ENCODE data around the gene ADAMTSL3. TPM values are rescaled to one million over a fixed set of nuclear protein-coding genes. Genes with fewer than 3 reads are reported as not detected.

Gene ADAMTSL3
- total and polyA plus RNA-seq, 2 of the 4 experiments (the other 2 are of a cell fraction) = under 0.01 to 0.02 TPM

DNA sequence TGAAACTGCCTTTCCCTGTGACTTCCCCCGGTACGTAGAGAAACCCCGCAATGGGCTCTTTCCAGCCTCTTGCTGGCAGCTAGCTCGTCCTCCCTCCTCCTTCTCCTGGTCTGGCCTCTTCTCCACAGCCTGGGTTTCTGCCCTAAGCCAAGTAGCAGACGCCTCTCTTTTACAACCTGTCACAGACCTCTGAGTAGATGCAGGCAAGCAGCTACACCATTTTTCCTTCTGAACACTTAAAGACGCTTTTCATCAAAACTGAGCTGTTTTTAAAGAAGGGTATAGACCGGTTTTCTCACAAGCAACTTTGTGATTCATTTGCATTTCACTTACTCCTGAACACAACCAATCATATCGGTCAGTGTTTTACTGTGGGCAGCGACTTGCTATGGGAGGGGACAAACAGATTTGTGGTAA lies 32.0 kb downstream of the ADAMTSL3 start:
- 55% methylated on average over 4 of the region's 9 CpGs; no CpG with 5 or more reads in 1 of the 2 experiments for WGBS, 2 experiments (ENCODE audit: extremely low coverage in 2 of 2, insufficient read length in 1 of 2)
- Histone ChIP-seq H3K4me2 (ENCODE audit: low read depth, low read length) (no peak overlapping the region), H2AFZ (replicated peaks; ENCODE audit: low read length, poor library complexity) (no peak overlapping the region), H4K91ac (ENCODE audit: insufficient read depth, low read depth, low read length) (no peak overlapping the region), H3K14ac (replicated peaks; ENCODE audit: low read depth, low read length) (no peak overlapping the region), H2BK15ac (ENCODE audit: low read depth, low read length) (no peak overlapping the region), H3K18ac (ENCODE audit: low read depth, low read length) (no peak overlapping the region), H2BK20ac (ENCODE audit: low read depth, low read length) (no peak overlapping the region), H3K27me3 (ENCODE audit: control insufficient read depth, insufficient read depth, low read length) (no peaks in the 10 kb centered on the region), H3K36me3 (ENCODE audit: control insufficient read depth, insufficient read depth, low read length) (no peaks in the 10 kb centered on the region), H3K27ac (ENCODE audit: insufficient read depth, low read length) (no peak overlapping the region), H2BK120ac (ENCODE audit: low read depth, low read length) (no peak overlapping the region), H3K79me1 (ENCODE audit: low read depth in 1 of 2, low read length in 2 of 2) (no peaks in the 10 kb centered on the region), H4K8ac (ENCODE audit: low read depth in 2 of 2, low read length in 2 of 2) (no peak overlapping the region), H3K23ac (ENCODE audit: low read depth, low read length) (no peak overlapping the region), H3K4me1 (ENCODE audit: control insufficient read depth, insufficient read depth, low read length) (no peaks in the 10 kb centered on the region), H3K9ac (ENCODE audit: low read depth, low read length) (no peak overlapping the region), H3K9me3 (ENCODE audit: control insufficient read depth, insufficient read depth, low read length) (no peaks in the 10 kb centered on the region; the same call in 1 of the 2 replicates), H3K56ac (ENCODE audit: extremely low read depth, insufficient read depth, low read length) (no peak overlapping the region), H2AK5ac (ENCODE audit: low read depth, low read length) (no peak overlapping the region), H4K20me1 (ENCODE audit: insufficient read depth, low read length) (no peaks in the 10 kb centered on the region), H2AK9ac (replicated peaks; ENCODE audit: low read depth, low read length, poor library complexity) (no peak overlapping the region), H3K4ac (ENCODE audit: low read depth, low read length) (no peak overlapping the region), H3K9me1 (ENCODE audit: insufficient read depth, low read length) (no peaks in the 10 kb centered on the region; the same call in 1 of the 2 replicates), H2BK5ac (ENCODE audit: low read depth, low read length, poor library complexity, severe bottlenecking) (no peak overlapping the region), H3K4me3 (ENCODE audit: insufficient read depth, low read depth, low read length) (no peak overlapping the region), H4K5ac (ENCODE audit: low read depth, low read length) (no peak overlapping the region)
- no peak for DNase-seq
- ATAC-seq (ENCODE audit: low read depth) = no peak
- dilution Hi-C loops (cut with HindIII; ENCODE audit: low sequenced_read_pairs, unreplicated experiment) = no loop called here
- TF ChIP-seq SMC3 (IDR thresholded peaks at IDR 0.05; ENCODE audit: low read depth, low read length) (no peak), MAZ (IDR thresholded peaks at IDR 0.05; ENCODE audit: borderline replicate concordance, low read depth, low read length) (no peak), RAD21 (IDR thresholded peaks at IDR 0.05; ENCODE audit: low read length) (no peak), USF2 (IDR thresholded peaks at IDR 0.05; ENCODE audit: low read depth, low read length) (no peak), CHD1 (IDR thresholded peaks at IDR 0.05; ENCODE audit: low read depth, low read length) (no peak), NFE2L2 (IDR thresholded peaks at IDR 0.05; ENCODE audit: low read depth, low read length) (no peak), MXI1 (IDR thresholded peaks at IDR 0.05; ENCODE audit: borderline replicate concordance, low read depth, low read length) (no peak), RFX5 (IDR thresholded peaks at IDR 0.05; ENCODE audit: low read depth, low read length) (no peak), MAFK (IDR thresholded peaks at IDR 0.05; ENCODE audit: low read depth, low read length) (no peak), RCOR1 (IDR thresholded peaks at IDR 0.05; ENCODE audit: insufficient replicate concordance, low read length) (no peak), FOS (IDR thresholded peaks at IDR 0.05; ENCODE audit: low read depth, low read length) (no peak), CTCF (conservative IDR thresholded peaks at IDR 0.05; ENCODE audit: low read depth, low read length) (no peak), POLR2A (IDR thresholded peaks at IDR 0.05; ENCODE audit: low read depth, low read length) (no peak), CEBPB (IDR thresholded peaks at IDR 0.05; ENCODE audit: low read depth, low read length) (no peak), BHLHE40 (IDR thresholded peaks at IDR 0.05; ENCODE audit: low read depth, low read length) (no peak)
- TF ChIP-seq, protein P1, sequence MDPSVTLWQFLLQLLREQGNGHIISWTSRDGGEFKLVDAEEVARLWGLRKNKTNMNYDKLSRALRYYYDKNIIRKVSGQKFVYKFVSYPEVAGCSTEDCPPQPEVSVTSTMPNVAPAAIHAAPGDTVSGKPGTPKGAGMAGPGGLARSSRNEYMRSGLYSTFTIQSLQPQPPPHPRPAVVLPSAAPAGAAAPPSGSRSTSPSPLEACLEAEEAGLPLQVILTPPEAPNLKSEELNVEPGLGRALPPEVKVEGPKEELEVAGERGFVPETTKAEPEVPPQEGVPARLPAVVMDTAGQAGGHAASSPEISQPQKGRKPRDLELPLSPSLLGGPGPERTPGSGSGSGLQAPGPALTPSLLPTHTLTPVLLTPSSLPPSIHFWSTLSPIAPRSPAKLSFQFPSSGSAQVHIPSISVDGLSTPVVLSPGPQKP (IDR thresholded peaks at IDR 0.05; ENCODE audit: borderline replicate concordance, low read depth, low read length) = no peak
- in situ Hi-C loops (cut with MboI; ENCODE audit: low sequenced_read_pairs) = no loop called here
- ChIA-PET CTCF (no interaction called here), POLR2A (ENCODE audit: unreplicated experiment) (no interaction called here)
- no TSS peak for BruUV-seq (replicated peaks)
- intact Hi-C loops (cut with micrococcal nuclease) = no loop called here
